Esophagus muscularis mucosa (tissue), 4 donors: ENCODE results near the gene SFPQ. TPM values are rescaled to one million over a fixed set of nuclear protein-coding genes. Genes with fewer than 3 reads are reported as not detected.
"Not testable (repeated sequence)": the region's sequence is repeated elsewhere in the genome, so short reads cannot be mapped to it uniquely, and the experiment has no call there.

ENCODE experiments used
- DNase-seq: peaks from one replicate; pipeline ENCODE4 v3.0.0-alpha.2; 2017; ENCODE audit errors: extremely low spot score
- H3K27ac ChIP-seq, 4 donors: fragments of 200-600 bp; sonication (generic); replicated peaks in 1 of 4; 1 replicate in 3 of 4; 2 replicates in 1 of 4; pipeline ENCODE4 v1.5.1; 2016 to 2019; ENCODE audit warnings: mild to moderate bottlenecking in 1 of 4
- H3K27me3 ChIP-seq, 4 donors: fragments of 200-600 bp; sonication (generic); one replicate each; pipeline versions ENCODE4 v1.5.1 to v1.6.0; 2016 to 2019
- H3K36me3 ChIP-seq, 4 donors: fragments of 200-600 bp; sonication (generic); one replicate each; pipeline ENCODE4 v1.5.1; 2016 to 2019
- H3K4me1 ChIP-seq, 4 donors: fragments of 200-600 bp; sonication (generic); one replicate each; pipeline ENCODE4 v1.5.1; 2016 to 2019
- H3K4me3 ChIP-seq, 4 donors: fragments of 200-600 bp; sonication (generic); 1 replicate in 2 of 4; 2 replicates in 2 of 4; pipeline ENCODE4 v1.5.1; 2016 to 2019; ENCODE audit warnings: mild to moderate bottlenecking in 4 of 4, moderate library complexity in 1 of 4
- H3K9me3 ChIP-seq, 4 donors: fragments of 200-600 bp; sonication (generic); 1 replicate in 3 of 4; 2 replicates in 1 of 4; pipeline ENCODE4 v1.5.1; 2016 to 2019
- EP300 ChIP-seq: sonication (generic); formaldehyde crosslinking; IDR thresholded peaks from one replicate; pipeline ENCODE4 v1.6.1; 2017; ENCODE audit warnings: antibody characterized with exemption
- POLR2A ChIP-seq: fragments of 450-650 bp; IDR thresholded peaks from one replicate; pipeline ENCODE4 v1.6.1; 2017; ENCODE audit warnings: antibody characterized with exemption, moderate library complexity, mild to moderate bottlenecking, low read depth
- POLR2AphosphoS5 ChIP-seq, 2 donors: sonication (generic); formaldehyde crosslinking; IDR thresholded peaks; one replicate each; pipeline ENCODE4 v1.6.1; 2017; ENCODE audit warnings: antibody characterized with exemption in 2 of 2
- whole genome bisulfite sequencing: methylation state at CpG from one replicate; pipeline ENCODE4 v1.1.5; 2018; 5-methylcytosine and 5-hydroxymethylcytosine counted together
- intact Hi-C: fragments of 100-400 bp; cut with DNase I; formaldehyde crosslinking; loops from one replicate; pipeline ENCODE4 v1.15.1; 2023
- total RNA-seq, 4 donors: library from RNA; depleted of rRNA; stranded (reverse); fragments of >200 nt; gene quantifications; one replicate each; pipeline versions ENCODE4 v1.1.0 to v1.2.1, GENCODE V29; 2016
- TF ChIP-seq, protein P1 (sequence below), 3 experiments: fragments of 200-600 bp in 2 of 3; fragments of 450-650 bp in 1 of 3; sonication (generic) in 2 of 3; IDR thresholded peaks; one replicate each; pipeline ENCODE4 v1.5.1; 2017 to 2019; ENCODE audit warnings: antibody characterized with exemption in 3 of 3, mild to moderate bottlenecking in 2 of 3, moderate library complexity in 1 of 3

Gene SFPQ
- total RNA-seq, 4 donors from 2014 or later = 81.1 to 160 (median 127) TPM

DNA sequence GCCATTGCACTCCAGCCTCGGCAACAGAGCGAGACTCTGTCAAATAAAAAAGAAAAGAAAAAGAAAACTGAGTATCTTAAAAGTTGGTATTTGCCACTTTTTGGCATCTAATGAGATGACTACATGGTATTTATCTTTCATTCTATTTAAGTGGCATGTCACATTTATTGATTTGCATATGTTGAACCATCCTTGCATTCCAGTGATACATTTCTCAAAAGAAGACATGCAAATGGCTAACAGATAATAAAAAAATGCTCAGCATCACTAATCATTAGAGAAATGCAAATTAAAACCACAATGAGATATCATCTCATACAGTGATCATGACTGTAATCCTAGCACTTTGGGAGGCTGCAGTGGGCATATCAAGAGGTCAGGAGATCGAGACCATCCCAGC lies 28.1 kb downstream of the SFPQ start:
- 100% methylated on average over 3 of the region's 3 CpGs for WGBS
- no peak for DNase-seq

DNA sequence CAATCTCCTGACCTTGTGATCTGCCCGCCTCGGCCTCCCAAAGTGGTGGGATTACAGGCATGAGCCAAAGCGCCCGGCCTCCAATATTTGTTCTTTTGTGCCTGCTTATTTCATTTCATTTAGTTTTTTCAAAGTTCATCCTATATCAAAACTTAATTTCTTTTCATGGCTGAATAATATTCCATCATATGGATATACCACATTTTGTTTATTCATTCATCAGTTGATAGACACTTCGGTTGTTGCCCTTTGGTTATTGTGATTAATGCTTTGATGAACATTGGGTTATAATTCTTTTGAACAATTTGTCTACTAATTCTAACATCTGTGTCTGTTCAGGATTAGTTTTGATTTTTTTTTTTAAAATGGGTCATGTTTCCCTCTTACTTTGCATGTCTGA lies 41.7 kb downstream of the SFPQ start:
- Histone ChIP-seq H3K4me3 (no peak overlapping the region), H3K27ac (no peak overlapping the region), H3K27me3 (no peaks in the 10 kb centered on the region), H3K9me3 (no peaks in the 10 kb centered on the region), H3K36me3 (no peaks in the 10 kb centered on the region), H3K4me1 (no peaks in the 10 kb centered on the region)
- 97% methylated on average over 5 of the region's 5 CpGs for WGBS
- TF ChIP-seq EP300 (no peak), POLR2AphosphoS5 (IDR thresholded peaks at IDR 0.05) (no peak), POLR2A (no peak)
- TF ChIP-seq, protein P1, sequence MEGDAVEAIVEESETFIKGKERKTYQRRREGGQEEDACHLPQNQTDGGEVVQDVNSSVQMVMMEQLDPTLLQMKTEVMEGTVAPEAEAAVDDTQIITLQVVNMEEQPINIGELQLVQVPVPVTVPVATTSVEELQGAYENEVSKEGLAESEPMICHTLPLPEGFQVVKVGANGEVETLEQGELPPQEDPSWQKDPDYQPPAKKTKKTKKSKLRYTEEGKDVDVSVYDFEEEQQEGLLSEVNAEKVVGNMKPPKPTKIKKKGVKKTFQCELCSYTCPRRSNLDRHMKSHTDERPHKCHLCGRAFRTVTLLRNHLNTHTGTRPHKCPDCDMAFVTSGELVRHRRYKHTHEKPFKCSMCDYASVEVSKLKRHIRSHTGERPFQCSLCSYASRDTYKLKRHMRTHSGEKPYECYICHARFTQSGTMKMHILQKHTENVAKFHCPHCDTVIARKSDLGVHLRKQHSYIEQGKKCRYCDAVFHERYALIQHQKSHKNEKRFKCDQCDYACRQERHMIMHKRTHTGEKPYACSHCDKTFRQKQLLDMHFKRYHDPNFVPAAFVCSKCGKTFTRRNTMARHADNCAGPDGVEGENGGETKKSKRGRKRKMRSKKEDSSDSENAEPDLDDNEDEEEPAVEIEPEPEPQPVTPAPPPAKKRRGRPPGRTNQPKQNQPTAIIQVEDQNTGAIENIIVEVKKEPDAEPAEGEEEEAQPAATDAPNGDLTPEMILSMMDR (IDR thresholded peaks at IDR 0.05) = no peak
- intact Hi-C loops = no loop called here
- DNase-seq = no peak

More for the DNA sequence above, 28.1 kb downstream of the SFPQ start:
- TF ChIP-seq, protein P1 (IDR thresholded peaks at IDR 0.05) = no peak
- TF ChIP-seq POLR2A = no peak
- no peak for TF ChIP-seq POLR2AphosphoS5 (IDR thresholded peaks at IDR 0.05)
- no peak for TF ChIP-seq EP300
- Histone ChIP-seq H3K4me3 (no peak overlapping the region), H3K27ac (no peak overlapping the region), H3K4me1 (no peaks in the 10 kb centered on the region), H3K36me3 (no peaks in the 10 kb centered on the region), H3K27me3 (no peaks in the 10 kb centered on the region), H3K9me3 (peaks cover 0 to 8% (median 6%) of the 10 kb centered on the region in 4 donors)
- intact Hi-C loops = no loop called here

- H3K27me3 ChIP-seq, H3K27ac ChIP-seq, H3K9me3 ChIP-seq, H3K36me3 ChIP-seq, DNase-seq, intact Hi-C loops, H3K4me1 ChIP-seq, H3K4me3 ChIP-seq: not testable (repeated sequence)
- WGBS = 82% methylated on average over 6 of the region's 13 CpGs
Measured at GRCh38 chr1:35145892-35146549, 46.9 kb downstream of the SFPQ start.

GRCh38 chr1:35143737-35144508 lies 49.0 kb downstream of the SFPQ start:
- no peak for DNase-seq
- H3K27ac ChIP-seq = no peak overlapping the region
- H3K9me3 ChIP-seq = no peaks in the 10 kb centered on the region
- no peaks in the 10 kb centered on the region for H3K27me3 ChIP-seq
- H3K4me1 ChIP-seq = no peaks in the 10 kb centered on the region
- TF ChIP-seq, protein P1 (IDR thresholded peaks at IDR 0.05) = no peak
- TF ChIP-seq POLR2A (no peak), EP300 (no peak), POLR2AphosphoS5 (IDR thresholded peaks at IDR 0.05) (no peak)
- no peak overlapping the region for H3K4me3 ChIP-seq
- H3K36me3 ChIP-seq = no peaks in the 10 kb centered on the region
- intact Hi-C loops = no loop called here
- WGBS = 92% methylated on average over 12 of the region's 12 CpGs

DNA sequence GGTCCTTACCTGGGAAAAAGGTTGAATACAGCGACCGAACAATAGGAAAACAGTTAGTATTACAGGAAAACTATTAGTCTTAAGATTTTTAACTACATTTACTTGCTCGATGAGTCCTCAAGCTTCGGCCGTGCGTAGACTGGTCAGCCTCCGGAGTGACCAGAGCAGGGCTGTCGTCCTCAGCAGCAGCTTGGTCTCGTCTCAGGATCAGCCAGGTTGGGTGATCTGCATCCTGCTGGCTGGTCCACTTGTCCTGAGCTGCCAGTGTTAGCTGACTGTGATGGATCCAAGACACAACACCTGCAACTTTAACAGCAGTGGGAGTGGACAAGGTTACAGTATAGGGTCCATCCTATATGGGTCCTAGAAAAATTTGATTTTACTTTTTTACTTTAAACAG lies 50.2 kb downstream of the SFPQ start:
- H3K4me3 ChIP-seq, DNase-seq, H3K4me1 ChIP-seq, H3K9me3 ChIP-seq, H3K27me3 ChIP-seq, H3K27ac ChIP-seq, H3K36me3 ChIP-seq, intact Hi-C loops: not testable (repeated sequence)
- WGBS = 74% methylated on average over 8 of the region's 9 CpGs

GRCh38 chr1:35142294-35142693 lies 50.7 kb downstream of the SFPQ start:
- H3K27me3 ChIP-seq, H3K27ac ChIP-seq, DNase-seq, intact Hi-C loops, H3K9me3 ChIP-seq, H3K4me1 ChIP-seq, H3K4me3 ChIP-seq, H3K36me3 ChIP-seq: not testable (repeated sequence)

- H3K27me3 ChIP-seq, H3K27ac ChIP-seq, H3K4me1 ChIP-seq, intact Hi-C loops, H3K4me3 ChIP-seq, H3K36me3 ChIP-seq, H3K9me3 ChIP-seq, DNase-seq: not testable (repeated sequence)
- 87% methylated on average over 5 of the region's 5 CpGs for WGBS
Measured at GRCh38 chr1:35137590-35137989, 55.4 kb downstream of the SFPQ start.
